Measurements from ENCODE around the gene LMOD1. TPM values are rescaled to one million over a fixed set of nuclear protein-coding genes. Genes with fewer than 3 reads are reported as not detected.

LMOD1 gene
- total RNA-seq = 17.7 to 83.6 TPM (median 80.5 TPM) in 3 replicates
- long read RNA-seq, transcript LMOD1-201 (3 exons, 3,970 nt) = major isoform, 198 of 250 reads
- long read RNA-seq, partial matches to known transcripts = 20 of 250 reads
- long read RNA-seq, other reads (novel, unspliced or antisense) = 32 of 250 reads

DNA sequence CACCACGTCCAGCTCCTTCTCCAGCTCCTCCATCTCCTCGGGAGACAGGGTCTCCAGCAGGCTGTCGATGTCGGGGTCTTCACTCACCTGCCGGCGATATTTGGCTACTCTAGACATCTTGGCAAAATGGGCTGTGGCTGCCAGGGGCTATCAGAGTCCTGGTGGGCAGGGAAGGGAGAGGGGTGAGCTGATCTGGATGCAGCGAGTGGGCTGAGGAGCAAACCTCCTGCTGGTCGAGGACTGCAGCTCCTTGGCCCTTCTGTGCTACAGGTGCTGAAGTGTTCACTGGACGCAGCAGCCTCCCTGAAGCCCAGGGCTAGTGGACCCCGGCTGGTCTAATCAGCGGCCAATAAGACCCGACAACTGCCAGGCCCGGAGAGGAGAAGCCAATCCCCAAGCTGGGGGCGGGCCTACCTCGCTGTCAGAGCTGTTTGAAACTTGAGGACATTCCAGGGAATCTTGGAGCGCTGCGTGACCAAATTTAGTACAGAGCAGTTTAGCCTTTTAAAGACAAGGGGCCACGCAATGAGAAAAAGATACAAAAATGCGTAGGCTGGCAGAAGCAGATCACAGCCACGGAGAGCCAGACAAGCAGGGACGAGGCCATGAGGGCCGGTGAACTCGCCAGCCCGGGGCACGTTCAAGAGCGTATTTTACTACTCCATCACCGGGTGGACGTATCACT, at the start of gene LMOD1:
Gene LMOD1 (minus strand): TSS at position 325 of the 685 bp plus-strand sequence. CDS start 208 bp downstream, at position 117.
- Mint-ChIP-seq H3K9me3 (ENCODE audit: low read depth) (no peaks in the 10 kb centered on the region), H3K4me1 (ENCODE audit: low read depth) (peaks cover 75% of the 10 kb centered on the region), H3K27me3 (ENCODE audit: low read depth) (no peaks in the 10 kb centered on the region), H3K4me3 (ENCODE audit: unreplicated experiment) (peak within 1 kb of the TSS; percentile 88), H3K36me3 (ENCODE audit: low read depth) (no peaks in the 10 kb centered on the region), H3K27ac (ENCODE audit: unreplicated experiment) (peak within 1 kb of the TSS; percentile 92)
- DNase-seq (ENCODE audit: low spot score) = peak; percentile 95
- TF ChIP-seq, protein P1, sequence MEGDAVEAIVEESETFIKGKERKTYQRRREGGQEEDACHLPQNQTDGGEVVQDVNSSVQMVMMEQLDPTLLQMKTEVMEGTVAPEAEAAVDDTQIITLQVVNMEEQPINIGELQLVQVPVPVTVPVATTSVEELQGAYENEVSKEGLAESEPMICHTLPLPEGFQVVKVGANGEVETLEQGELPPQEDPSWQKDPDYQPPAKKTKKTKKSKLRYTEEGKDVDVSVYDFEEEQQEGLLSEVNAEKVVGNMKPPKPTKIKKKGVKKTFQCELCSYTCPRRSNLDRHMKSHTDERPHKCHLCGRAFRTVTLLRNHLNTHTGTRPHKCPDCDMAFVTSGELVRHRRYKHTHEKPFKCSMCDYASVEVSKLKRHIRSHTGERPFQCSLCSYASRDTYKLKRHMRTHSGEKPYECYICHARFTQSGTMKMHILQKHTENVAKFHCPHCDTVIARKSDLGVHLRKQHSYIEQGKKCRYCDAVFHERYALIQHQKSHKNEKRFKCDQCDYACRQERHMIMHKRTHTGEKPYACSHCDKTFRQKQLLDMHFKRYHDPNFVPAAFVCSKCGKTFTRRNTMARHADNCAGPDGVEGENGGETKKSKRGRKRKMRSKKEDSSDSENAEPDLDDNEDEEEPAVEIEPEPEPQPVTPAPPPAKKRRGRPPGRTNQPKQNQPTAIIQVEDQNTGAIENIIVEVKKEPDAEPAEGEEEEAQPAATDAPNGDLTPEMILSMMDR (IDR thresholded peaks at IDR 0.05) = peak; percentile 11

DNA sequence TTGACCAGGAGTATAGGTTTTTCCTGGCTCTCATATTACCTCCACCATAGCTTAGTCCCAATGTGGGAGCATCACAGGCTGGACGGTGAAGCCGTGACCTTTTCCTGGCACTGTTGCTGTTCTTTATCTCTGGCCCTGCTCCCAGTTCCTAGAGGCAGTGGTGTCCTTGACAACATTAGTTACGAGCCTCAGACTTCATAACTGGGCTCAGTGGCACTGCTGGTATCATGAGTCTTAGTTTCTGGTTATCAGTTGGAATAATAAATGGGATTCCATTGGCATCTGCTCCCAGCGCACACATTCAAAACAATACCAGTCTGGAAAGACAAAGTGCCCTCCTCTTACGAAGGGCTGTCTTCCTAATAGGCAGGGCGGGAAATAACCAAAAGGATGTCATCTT, 44.1 kb upstream of the LMOD1 start:
- peak; percentile 9 for DNase-seq (ENCODE audit: low spot score)
- TF ChIP-seq, protein P1 (IDR thresholded peaks at IDR 0.05) = no peak
- H3K27ac Mint-ChIP-seq (ENCODE audit: unreplicated experiment) = no peak overlapping the region
- H3K27me3 Mint-ChIP-seq (ENCODE audit: low read depth) = no peaks in the 10 kb centered on the region
- peaks cover 35% of the 10 kb centered on the region for H3K36me3 Mint-ChIP-seq (ENCODE audit: low read depth)
- peaks cover 7% of the 10 kb centered on the region for H3K4me1 Mint-ChIP-seq (ENCODE audit: low read depth)
- no peak overlapping the region for H3K4me3 Mint-ChIP-seq (ENCODE audit: unreplicated experiment)
- no peaks in the 10 kb centered on the region for H3K9me3 Mint-ChIP-seq (ENCODE audit: low read depth)

DNA sequence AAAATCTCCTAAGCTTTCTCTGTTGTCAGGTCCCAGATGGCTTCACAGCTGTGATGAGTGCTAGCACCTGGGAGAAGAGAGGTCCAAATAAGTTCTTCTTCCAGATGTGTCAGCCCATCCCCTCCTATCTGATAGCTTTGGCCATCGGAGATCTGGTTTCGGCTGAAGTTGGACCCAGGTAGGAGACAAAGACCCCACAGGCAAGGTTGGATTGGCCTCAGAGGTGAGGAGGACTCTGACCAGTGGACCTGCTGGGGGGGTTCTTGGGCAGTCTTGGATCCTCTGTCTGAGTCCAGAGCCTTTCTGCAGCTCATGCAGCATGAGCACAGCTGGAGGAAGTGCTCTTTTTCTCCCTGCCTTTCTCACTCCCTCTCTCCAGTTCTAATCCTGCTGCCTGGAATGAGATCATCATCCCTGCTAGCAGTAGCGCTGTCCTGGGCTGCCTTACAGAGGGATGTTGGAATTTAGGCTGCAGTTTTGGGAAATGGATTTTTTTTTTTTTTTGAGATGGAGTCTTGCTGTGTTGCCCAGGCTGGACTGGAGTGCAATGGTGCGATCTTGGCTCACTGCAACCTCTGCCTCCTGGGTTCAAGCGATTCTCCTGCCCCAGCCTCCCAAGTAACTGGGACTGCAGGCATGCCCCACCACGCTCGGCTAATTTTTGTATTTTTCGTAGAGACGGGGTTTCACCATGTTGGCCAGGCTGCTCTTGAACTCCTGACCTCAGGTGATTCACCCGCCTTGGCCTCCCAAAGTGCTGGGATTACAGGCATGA, 43.2 kb upstream of the LMOD1 start:
- Mint-ChIP-seq H3K27me3 (ENCODE audit: low read depth) (no peaks in the 10 kb centered on the region), H3K4me1 (ENCODE audit: low read depth) (peaks cover 11% of the 10 kb centered on the region), H3K4me3 (ENCODE audit: unreplicated experiment) (no peak overlapping the region), H3K27ac (ENCODE audit: unreplicated experiment) (no peak overlapping the region), H3K9me3 (ENCODE audit: low read depth) (no peaks in the 10 kb centered on the region), H3K36me3 (ENCODE audit: low read depth) (peaks cover 32% of the 10 kb centered on the region)
- peak; percentile 22 for DNase-seq (ENCODE audit: low spot score)
- TF ChIP-seq, protein P1 (IDR thresholded peaks at IDR 0.05) = no peak

DNA sequence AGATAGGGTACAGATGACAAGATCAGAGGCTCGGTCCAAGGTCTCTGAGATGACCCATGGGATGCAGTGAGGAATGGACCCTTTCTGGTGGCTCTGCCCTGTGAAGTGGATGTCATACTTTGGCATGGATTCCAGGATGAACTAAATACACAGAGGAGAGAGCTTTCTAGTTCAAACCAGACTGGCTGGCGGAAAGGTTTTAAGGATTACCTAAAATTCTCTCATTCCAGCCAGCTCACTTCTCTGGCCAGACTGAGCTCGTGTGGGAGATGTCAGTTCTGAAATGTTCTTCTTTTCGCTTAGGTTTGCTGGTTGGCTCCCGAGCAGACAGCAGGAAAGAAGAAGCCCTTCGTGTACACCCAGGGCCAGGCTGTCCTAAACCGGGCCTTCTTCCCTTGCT, 42.3 kb upstream of the LMOD1 start:
- Mint-ChIP-seq H3K4me1 (ENCODE audit: low read depth) (peaks cover 20% of the 10 kb centered on the region), H3K27ac (ENCODE audit: unreplicated experiment) (no peak overlapping the region), H3K9me3 (ENCODE audit: low read depth) (no peaks in the 10 kb centered on the region), H3K36me3 (ENCODE audit: low read depth) (peaks cover 23% of the 10 kb centered on the region), H3K27me3 (ENCODE audit: low read depth) (no peaks in the 10 kb centered on the region), H3K4me3 (ENCODE audit: unreplicated experiment) (no peak overlapping the region)
- TF ChIP-seq, protein P1 (IDR thresholded peaks at IDR 0.05) = no peak
- peak; percentile 29 for DNase-seq (ENCODE audit: low spot score)

DNA sequence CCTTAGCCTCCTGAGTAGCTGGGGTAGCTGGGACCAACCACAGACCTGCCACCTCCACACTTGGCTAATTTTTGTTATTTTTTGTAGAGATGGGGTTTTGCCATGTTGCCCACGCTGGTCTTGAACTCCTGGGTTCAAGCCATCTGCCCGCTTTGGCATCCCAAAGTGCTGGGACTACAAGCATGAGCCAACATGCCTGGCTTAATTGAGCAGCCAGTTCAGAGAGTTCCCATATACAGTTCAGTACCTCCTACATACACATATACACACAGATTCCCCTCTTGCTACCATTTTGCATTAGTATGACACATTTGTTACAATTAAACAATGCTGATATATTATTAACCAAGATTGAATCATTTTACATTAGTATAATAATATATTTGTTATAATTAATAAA, 39.0 kb upstream of the LMOD1 start:
- Mint-ChIP-seq H3K4me3 (ENCODE audit: unreplicated experiment) (no peak overlapping the region), H3K9me3 (ENCODE audit: low read depth) (no peaks in the 10 kb centered on the region), H3K27ac (ENCODE audit: unreplicated experiment) (no peak overlapping the region), H3K27me3 (ENCODE audit: low read depth) (no peaks in the 10 kb centered on the region), H3K36me3 (ENCODE audit: low read depth) (peaks cover 6% of the 10 kb centered on the region), H3K4me1 (ENCODE audit: low read depth) (peaks cover 30% of the 10 kb centered on the region)
- no peak for DNase-seq (ENCODE audit: low spot score)
- TF ChIP-seq, protein P1 (IDR thresholded peaks at IDR 0.05) = no peak
